Measurements from ENCODE around the gene LRRC8C.
A peak's percentile ranks its signal among the peaks of the same experiment; 100 is the strongest.

Gene LRRC8C

DNA sequence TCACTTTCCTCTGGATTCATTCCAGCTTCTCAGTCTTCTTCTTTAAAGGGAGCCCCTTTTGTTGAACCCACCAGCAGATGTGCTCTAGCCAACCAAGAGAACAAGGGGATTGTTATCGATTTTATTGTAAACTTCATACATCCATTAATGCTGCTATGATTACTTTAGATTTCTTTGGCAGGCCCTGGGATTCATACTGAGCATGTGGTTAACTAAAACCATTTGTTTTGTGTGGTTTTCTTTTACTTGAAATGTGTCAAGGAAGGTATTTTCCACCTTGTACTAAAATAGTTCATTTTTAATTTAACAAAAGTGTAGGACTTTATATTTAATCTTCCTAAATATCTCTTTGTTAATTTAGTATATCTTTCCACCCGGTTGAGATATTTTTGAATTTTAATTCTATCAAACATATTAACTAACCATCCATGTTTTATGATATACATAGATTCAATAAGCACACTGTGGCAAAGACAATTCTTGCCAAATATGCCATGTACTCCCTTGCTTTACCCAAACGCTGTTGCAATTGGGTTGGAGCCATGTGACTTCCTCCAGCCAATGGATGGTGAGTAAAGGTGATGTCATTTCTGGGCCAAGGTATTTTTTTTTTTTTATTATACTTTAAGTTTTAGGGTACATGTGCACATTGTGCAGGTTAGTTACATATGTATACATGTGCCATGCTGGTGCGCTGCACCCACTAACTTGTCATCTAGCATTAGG lies 113.7 kb downstream of the LRRC8C start:
- Histone ChIP-seq H3K4me2 (ENCODE audit: low read depth, low read length, poor library complexity, severe bottlenecking) (no peak overlapping the region), H3F3A (ENCODE audit: low read depth) (no peaks in the 10 kb centered on the region; the same call in 1 of the 2 replicates), H3K4me1 (ENCODE audit: insufficient read depth, low read length, poor library complexity, severe bottlenecking) (peaks cover 8% of the 10 kb centered on the region), H3K4me3 (ENCODE audit: low read length, poor library complexity, severe bottlenecking) (no peak overlapping the region), H3K27me3 (ENCODE audit: insufficient read depth, low read length, poor library complexity, severe bottlenecking) (no peaks in the 10 kb centered on the region), H3K9me2 (replicated peaks; ENCODE audit: low read depth, low read length) (no peaks in the 10 kb centered on the region), H3K9me3 (ENCODE audit: insufficient read depth, low read depth, low read length) (no peaks in the 10 kb centered on the region), H4K20me1 (ENCODE audit: insufficient read depth, low read length, poor library complexity, severe bottlenecking) (no peaks in the 10 kb centered on the region), H3K36me3 (ENCODE audit: insufficient read depth, low read length) (no peaks in the 10 kb centered on the region), H3K9ac (ENCODE audit: low read depth, low read length, poor library complexity, severe bottlenecking) (no peak overlapping the region), H2AFZ (ENCODE audit: low read length) (no peak overlapping the region), H3K79me2 (ENCODE audit: insufficient read depth, low read length) (no peaks in the 10 kb centered on the region)
- TF ChIP-seq, protein P1, sequence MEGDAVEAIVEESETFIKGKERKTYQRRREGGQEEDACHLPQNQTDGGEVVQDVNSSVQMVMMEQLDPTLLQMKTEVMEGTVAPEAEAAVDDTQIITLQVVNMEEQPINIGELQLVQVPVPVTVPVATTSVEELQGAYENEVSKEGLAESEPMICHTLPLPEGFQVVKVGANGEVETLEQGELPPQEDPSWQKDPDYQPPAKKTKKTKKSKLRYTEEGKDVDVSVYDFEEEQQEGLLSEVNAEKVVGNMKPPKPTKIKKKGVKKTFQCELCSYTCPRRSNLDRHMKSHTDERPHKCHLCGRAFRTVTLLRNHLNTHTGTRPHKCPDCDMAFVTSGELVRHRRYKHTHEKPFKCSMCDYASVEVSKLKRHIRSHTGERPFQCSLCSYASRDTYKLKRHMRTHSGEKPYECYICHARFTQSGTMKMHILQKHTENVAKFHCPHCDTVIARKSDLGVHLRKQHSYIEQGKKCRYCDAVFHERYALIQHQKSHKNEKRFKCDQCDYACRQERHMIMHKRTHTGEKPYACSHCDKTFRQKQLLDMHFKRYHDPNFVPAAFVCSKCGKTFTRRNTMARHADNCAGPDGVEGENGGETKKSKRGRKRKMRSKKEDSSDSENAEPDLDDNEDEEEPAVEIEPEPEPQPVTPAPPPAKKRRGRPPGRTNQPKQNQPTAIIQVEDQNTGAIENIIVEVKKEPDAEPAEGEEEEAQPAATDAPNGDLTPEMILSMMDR (conservative IDR thresholded peaks at IDR 0.05; ENCODE audit: low read length), result no peak
- TF ChIP-seq EZH2phosphoT487 (IDR thresholded peaks at IDR 0.05; ENCODE audit: borderline replicate concordance), result no peak

DNA sequence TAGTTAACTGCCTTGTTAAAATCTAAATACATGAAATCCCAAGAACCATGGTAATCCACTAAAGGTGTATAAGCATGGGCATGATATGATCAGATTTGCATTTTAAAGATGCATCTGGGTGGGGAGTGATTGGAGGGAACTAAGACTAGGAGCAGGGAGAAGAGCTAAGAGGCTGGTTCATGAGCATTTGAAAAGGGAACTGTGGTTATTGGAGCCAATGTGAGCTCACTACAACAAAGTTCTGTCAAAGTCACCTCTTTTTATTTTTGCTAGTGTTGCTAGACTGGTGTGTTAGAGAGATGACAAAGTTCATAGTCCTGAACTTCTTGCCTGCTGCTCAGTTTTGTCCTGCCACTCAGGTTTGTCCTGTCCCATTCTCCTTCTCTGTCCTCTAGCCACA lies 120.8 kb downstream of the LRRC8C start:
- Histone ChIP-seq H2AFZ (ENCODE audit: low read length) (peak overlapping the region; percentile 38), H3K4me2 (ENCODE audit: low read depth, low read length, poor library complexity, severe bottlenecking) (no peak overlapping the region), H3K79me2 (ENCODE audit: insufficient read depth, low read length) (no peaks in the 10 kb centered on the region), H3K9me3 (ENCODE audit: insufficient read depth, low read depth, low read length) (no peaks in the 10 kb centered on the region), H3K9ac (ENCODE audit: low read depth, low read length, poor library complexity, severe bottlenecking) (no peak overlapping the region), H3K4me3 (ENCODE audit: low read length, poor library complexity, severe bottlenecking) (no peak overlapping the region), H3F3A (ENCODE audit: low read depth) (no peaks in the 10 kb centered on the region; the same call in 1 of the 2 replicates), H3K27me3 (ENCODE audit: insufficient read depth, low read length, poor library complexity, severe bottlenecking) (no peaks in the 10 kb centered on the region), H3K4me1 (ENCODE audit: insufficient read depth, low read length, poor library complexity, severe bottlenecking) (peaks cover 29% of the 10 kb centered on the region), H4K20me1 (ENCODE audit: insufficient read depth, low read length, poor library complexity, severe bottlenecking) (no peaks in the 10 kb centered on the region), H3K9me2 (replicated peaks; ENCODE audit: low read depth, low read length) (no peaks in the 10 kb centered on the region), H3K36me3 (ENCODE audit: insufficient read depth, low read length) (no peaks in the 10 kb centered on the region)
- TF ChIP-seq, protein P1 (conservative IDR thresholded peaks at IDR 0.05; ENCODE audit: low read length), result no peak
- no peak for TF ChIP-seq EZH2phosphoT487 (IDR thresholded peaks at IDR 0.05; ENCODE audit: borderline replicate concordance)

DNA sequence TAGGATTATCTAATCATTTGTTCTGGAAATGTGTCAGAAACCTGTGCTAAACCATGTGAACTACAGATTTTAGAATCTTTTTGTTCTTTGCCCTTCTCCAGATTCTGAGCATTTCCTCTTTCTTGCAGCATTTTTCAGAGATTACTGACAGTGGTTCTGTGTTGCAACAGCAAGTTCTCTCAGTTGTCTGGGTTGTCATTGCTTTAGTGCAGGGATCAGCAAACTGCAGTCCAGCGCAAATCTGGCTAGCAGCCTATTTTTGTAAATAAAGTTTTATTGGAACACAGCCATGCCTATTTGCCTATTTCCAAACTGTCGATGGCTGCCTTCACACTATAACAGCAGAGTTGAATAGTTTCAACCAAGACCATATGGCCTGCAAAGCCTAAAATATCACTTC lies 121.6 kb downstream of the LRRC8C start:
- Histone ChIP-seq H3K27me3 (ENCODE audit: insufficient read depth, low read length, poor library complexity, severe bottlenecking) (no peaks in the 10 kb centered on the region), H2AFZ (ENCODE audit: low read length) (peak overlapping the region; percentile 38), H3K79me2 (ENCODE audit: insufficient read depth, low read length) (no peaks in the 10 kb centered on the region), H3F3A (ENCODE audit: low read depth) (no peaks in the 10 kb centered on the region; the same call in 1 of the 2 replicates), H3K9ac (ENCODE audit: low read depth, low read length, poor library complexity, severe bottlenecking) (no peak overlapping the region), H4K20me1 (ENCODE audit: insufficient read depth, low read length, poor library complexity, severe bottlenecking) (no peaks in the 10 kb centered on the region), H3K4me2 (ENCODE audit: low read depth, low read length, poor library complexity, severe bottlenecking) (no peak overlapping the region), H3K4me1 (ENCODE audit: insufficient read depth, low read length, poor library complexity, severe bottlenecking) (peaks cover 36% of the 10 kb centered on the region), H3K9me2 (replicated peaks; ENCODE audit: low read depth, low read length) (no peaks in the 10 kb centered on the region), H3K9me3 (ENCODE audit: insufficient read depth, low read depth, low read length) (no peaks in the 10 kb centered on the region), H3K36me3 (ENCODE audit: insufficient read depth, low read length) (no peaks in the 10 kb centered on the region), H3K4me3 (ENCODE audit: low read length, poor library complexity, severe bottlenecking) (no peak overlapping the region)
- no peak for TF ChIP-seq EZH2phosphoT487 (IDR thresholded peaks at IDR 0.05; ENCODE audit: borderline replicate concordance)
- TF ChIP-seq, protein P1 (conservative IDR thresholded peaks at IDR 0.05; ENCODE audit: low read length), result no peak
